Measurements from ENCODE around the gene CA5A. TPM values are rescaled to one million over a fixed set of nuclear protein-coding genes. Genes with fewer than 3 reads are reported as not detected.

CA5A gene
- total and polyA plus RNA-seq, 2 of the 13 experiments (the other 11 are each of a cell fraction or from before 2014, with no cell fraction given) = 66.8 to 106 TPM

GRCh38 chr16:87949071-87949744 is 12.9 kb upstream of the CA5A start (continued):
- 0 out of 2 replicates have a peak, but pooled peaks have one; percentile 64 for TF ChIP-seq ZNF230 (CRISPR knock-in tag; IDR thresholded peaks at IDR 0.05)
- no peak for TF ChIP-seq RFXANK (CRISPR knock-in tag; IDR thresholded peaks at IDR 0.05)
- TF ChIP-seq POLR2AphosphoS5 (IDR thresholded peaks at IDR 0.05; ENCODE audit: low read depth, low read length) = peak; percentile 68
- TF ChIP-seq MXI1 (IDR thresholded peaks at IDR 0.05; ENCODE audit: borderline replicate concordance, low read depth, low read length) = peak; percentile 36; the same call in 1 of the 3 replicates
- TF ChIP-seq ZEB1 (IDR thresholded peaks at IDR 0.05; ENCODE audit: insufficient replicate concordance, low read depth) = peak; percentile 96
- peak; percentile 69; the same call in 1 of the 2 replicates for TF ChIP-seq ZNF136 (CRISPR knock-in tag; IDR thresholded peaks at IDR 0.05; ENCODE audit: low read depth)
- TF ChIP-seq EED (CRISPR knock-in tag; IDR thresholded peaks at IDR 0.05) = peak; percentile 61; the same call in 1 of the 2 replicates
- peak; percentile 78 for TF ChIP-seq KDM5B (CRISPR knock-in tag; IDR thresholded peaks at IDR 0.05; ENCODE audit: borderline replicate concordance)
- no peak for TF ChIP-seq KDM4B (CRISPR knock-in tag; IDR thresholded peaks at IDR 0.05)
- no peak for TF ChIP-seq ZNF326 (CRISPR knock-in tag; IDR thresholded peaks at IDR 0.05; ENCODE audit: borderline replicate concordance)
- TF ChIP-seq ZNF337 (CRISPR knock-in tag; IDR thresholded peaks at IDR 0.05; ENCODE audit: borderline replicate concordance, low read depth) = no peak
- TF ChIP-seq MTA3 (CRISPR knock-in tag; IDR thresholded peaks at IDR 0.05) = no peak
- 0 out of 2 replicates have a peak, but pooled peaks have one; percentile 31 for TF ChIP-seq NR2C2 (CRISPR knock-in tag; IDR thresholded peaks at IDR 0.05; ENCODE audit: borderline replicate concordance)
- 0 out of 2 replicates have a peak, but pooled peaks have one; percentile 68 for TF ChIP-seq ARID2 (CRISPR knock-in tag; IDR thresholded peaks at IDR 0.05; ENCODE audit: borderline replicate concordance)
- TF ChIP-seq FOXJ3 (CRISPR knock-in tag; IDR thresholded peaks at IDR 0.05; ENCODE audit: borderline replicate concordance) = no peak
- TF ChIP-seq KDM3A (CRISPR knock-in tag; IDR thresholded peaks at IDR 0.05; ENCODE audit: low read depth) = no peak
- TF ChIP-seq ZNF850 (CRISPR knock-in tag; conservative IDR thresholded peaks at IDR 0.05) = no peak
- no peak for TF ChIP-seq ZNF780A (CRISPR knock-in tag; IDR thresholded peaks at IDR 0.05)
- no peak for TF ChIP-seq ZBTB49 (CRISPR knock-in tag; IDR thresholded peaks at IDR 0.05; ENCODE audit: borderline replicate concordance)
- TF ChIP-seq HIVEP1 (CRISPR knock-in tag; IDR thresholded peaks at IDR 0.05) = no peak
- TF ChIP-seq THAP8 (CRISPR knock-in tag; IDR thresholded peaks at IDR 0.05; ENCODE audit: borderline replicate concordance) = no peak
- TF ChIP-seq KLF12 (CRISPR knock-in tag; IDR thresholded peaks at IDR 0.05; ENCODE audit: borderline replicate concordance) = no peak
- TF ChIP-seq ZNF558 (CRISPR knock-in tag; IDR thresholded peaks at IDR 0.05; ENCODE audit: borderline replicate concordance) = no peak
- TF ChIP-seq ZNF274 (CRISPR knock-in tag; IDR thresholded peaks at IDR 0.05) = 0 out of 2 replicates have a peak, but pooled peaks have one; percentile 52
- no peak for TF ChIP-seq CHD4 (IDR thresholded peaks at IDR 0.05; ENCODE audit: borderline replicate concordance, low read length)
- 0 out of 2 replicates have a peak, but pooled peaks have one; percentile 26 for TF ChIP-seq ZNF501 (CRISPR knock-in tag; IDR thresholded peaks at IDR 0.05)
- TF ChIP-seq KLF16 (CRISPR knock-in tag; IDR thresholded peaks at IDR 0.05) = no peak; a peak in 1 of 4 replicates
- TF ChIP-seq RARG (CRISPR knock-in tag; IDR thresholded peaks at IDR 0.05; ENCODE audit: low read depth) = no peak
- TF ChIP-seq ZNF331 (CRISPR knock-in tag; IDR thresholded peaks at IDR 0.05) = peak; percentile 34; the same call in 1 of the 2 replicates
- TF ChIP-seq ZNF619 (CRISPR knock-in tag; IDR thresholded peaks at IDR 0.05) = no peak
